A549 (cell line): Measurements from ENCODE around the gene NMNAT2. TPM values are rescaled to one million over a fixed set of nuclear protein-coding genes. Genes with fewer than 3 reads are reported as not detected.

Source experiments
- ATAC-seq, 2 experiments: fragments of 200-7000 bp in 1 of 2; fragments of >200 bp in 1 of 2; cut with Nextera tagmentation in 1 of 2; cut with Tn5 transposase in 1 of 2; 3 replicates each; pipeline versions ENCODE4 v1.8.0 to v1.9.1; 2018 to 2020; ENCODE audit warnings: mild to moderate bottlenecking in 1 of 2, moderate library complexity in 1 of 2
- CTCF ChIA-PET: fragments of 300-600 bp; sonication (Branson Sonifier 250); formaldehyde crosslinking; extraction: SDS; loops from one replicate; lab custom pipeline; 2021; ENCODE audit warnings: antibody characterized with exemption, inconsistent platforms; lab: Yijun Ruan, JAX
- POLR2A ChIA-PET: fragments of 350-600 bp; formaldehyde crosslinking; extraction: SDS; loops from one replicate; lab custom pipeline; 2021; ENCODE audit warnings: antibody characterized with exemption, inconsistent platforms; lab: Yijun Ruan, JAX
- DNase-seq, 2 experiments: peaks; one replicate each; pipeline versions ENCODE4 v3.0.0 to v3.0.0-alpha.2; 2011 to 2016; ENCODE audit warnings: low read depth in 1 of 2, low spot score in 1 of 2
- FAIRE-seq: peaks from 2 replicates; lab custom pipeline; 2011; peaks lifted over from hg19 to GRCh38; lab: Jason Lieb, UNC
- H3K27ac ChIP-seq, 2 experiments: fragments of >200 bp; sonication (Bioruptor Twin); formaldehyde crosslinking; 3 replicates each; pipeline ENCODE4 v1.5.1; 2016 to 2017
- H3K4me1 ChIP-seq: fragments of >200 bp; sonication (Bioruptor Twin); formaldehyde crosslinking; 3 replicates; pipeline ENCODE4 v1.6.1; 2016
- H3K4me2 ChIP-seq: fragments of >200 bp; sonication (Bioruptor Twin); formaldehyde crosslinking; 3 replicates; pipeline ENCODE4 v1.6.1; 2016
- H3K4me3 ChIP-seq: fragments of >200 bp; sonication (Bioruptor Twin); formaldehyde crosslinking; 3 replicates; pipeline ENCODE4 v1.5.1; 2016
- H3K9me3 ChIP-seq: fragments of >200 bp; sonication (Bioruptor Twin); formaldehyde crosslinking; 3 replicates; pipeline ENCODE4 v1.6.1; 2016
- BCL3 ChIP-seq: fragments of >200 bp; sonication (Bioruptor Twin); formaldehyde crosslinking; IDR thresholded peaks from 3 replicates; pipeline ENCODE4 v1.6.1; 2016
- CEBPB ChIP-seq, 2 experiments: fragments of >200 bp in 1 of 2; sonication (Bioruptor Twin) in 1 of 2; formaldehyde crosslinking in 1 of 2; IDR thresholded peaks; 2 replicates each; pipeline ENCODE4 v1.6.1; 2012 to 2016
- CHD2 ChIP-seq: fragments of 150-350 bp; IDR thresholded peaks from 2 replicates; pipeline ENCODE4 v1.6.1; 2014; ENCODE audit warnings: low read length; ENCODE audit not compliant: partially characterized antibody
- CTCF ChIP-seq: fragments of >200 bp; sonication (Bioruptor Twin); formaldehyde crosslinking; IDR thresholded peaks from 3 replicates; pipeline ENCODE4 v1.5.1; 2016
- EHF ChIP-seq: fragments of 250-450 bp; sonication (Bioruptor Pico); IDR thresholded peaks from 2 replicates; pipeline ENCODE4 v1.5.0; 2020; ENCODE audit warnings: mild to moderate bottlenecking
- EHMT2 ChIP-seq: fragments of 200-600 bp; sonication (generic); IDR thresholded peaks from 2 replicates; pipeline ENCODE4 v1.6.1; 2016; ENCODE audit warnings: antibody characterized with exemption, low read depth, mild to moderate bottlenecking, moderate library complexity
- GATA3 ChIP-seq: IDR thresholded peaks from 2 replicates; pipeline ENCODE4 v1.6.1; 2012; ENCODE audit warnings: borderline replicate concordance
- HEYL ChIP-seq: fragments of 250-450 bp; sonication (Bioruptor Pico); IDR thresholded peaks from 2 replicates; pipeline ENCODE4 v1.8.0; 2021; ENCODE audit warnings: mild to moderate bottlenecking, moderate library complexity
- HOXB5 ChIP-seq: fragments of 250-450 bp; sonication (Bioruptor Pico); IDR thresholded peaks from 2 replicates; pipeline ENCODE4 v1.5.0; 2020; ENCODE audit warnings: mild to moderate bottlenecking, moderate library complexity
- JUN ChIP-seq, 2 experiments: fragments of >200 bp; sonication (Bioruptor Twin); formaldehyde crosslinking; IDR thresholded peaks; 2 replicates in 1 of 2; 3 replicates in 1 of 2; pipeline ENCODE4 v1.6.1; 2016 to 2017
- KDM5A ChIP-seq: fragments of 200-600 bp; sonication (generic); IDR thresholded peaks from 2 replicates; pipeline ENCODE4 v1.6.1; 2016; ENCODE audit warnings: antibody characterized with exemption, mild to moderate bottlenecking
- MAFK ChIP-seq: fragments of 450-650 bp; IDR thresholded peaks from 2 replicates; pipeline ENCODE4 v1.6.1; 2014; ENCODE audit not compliant: partially characterized antibody
- MAX ChIP-seq: IDR thresholded peaks from 2 replicates; pipeline ENCODE4 v1.6.1; 2012
- MAZ ChIP-seq: fragments of 150-350 bp; IDR thresholded peaks from 2 replicates; pipeline ENCODE4 v1.6.1; 2014; ENCODE audit warnings: antibody characterized with exemption, low read depth, low read length, borderline replicate concordance
- MYC ChIP-seq: IDR thresholded peaks from 2 replicates; pipeline ENCODE4 v1.6.1; 2012; ENCODE audit warnings: mild to moderate bottlenecking, inconsistent platforms, low read length, improper control_type of control experiment, borderline replicate concordance
- NFE2L2 ChIP-seq: fragments of 150-350 bp; conservative IDR thresholded peaks from 2 replicates; pipeline ENCODE4 v1.6.1; 2014; ENCODE audit warnings: low read length
- NR3C1 ChIP-seq: fragments of >200 bp; sonication (Bioruptor Twin); formaldehyde crosslinking; IDR thresholded peaks from 3 replicates; pipeline ENCODE4 v1.6.1; 2017
- PBX3 ChIP-seq: IDR thresholded peaks from 2 replicates; pipeline ENCODE4 v1.6.1; 2012
- POLR2AphosphoS2 ChIP-seq: conservative IDR thresholded peaks from 2 replicates; pipeline ENCODE4 v1.6.1; 2012; ENCODE audit warnings: low read length, improper control_type of control experiment, inconsistent platforms
- RAD21 ChIP-seq, 2 experiments: fragments of >200 bp in 1 of 2; sonication (Bioruptor Twin) in 1 of 2; formaldehyde crosslinking in 1 of 2; IDR thresholded peaks in 1 of 2; conservative IDR thresholded peaks in 1 of 2; 2 replicates in 1 of 2; 3 replicates in 1 of 2; pipeline ENCODE4 v1.6.1; 2012 to 2018; ENCODE audit warnings: inconsistent platforms in 1 of 2
- RCOR1 ChIP-seq: fragments of 150-350 bp; IDR thresholded peaks from 2 replicates; pipeline ENCODE4 v1.6.1; 2014; ENCODE audit warnings: antibody characterized with exemption, low read length, low read depth
- REST ChIP-seq: fragments of 200-600 bp; sonication (generic); IDR thresholded peaks from 2 replicates; pipeline ENCODE4 v1.6.1; 2016; ENCODE audit warnings: antibody characterized with exemption, mild to moderate bottlenecking, moderate library complexity
- RFX5 ChIP-seq: fragments of 450-650 bp; IDR thresholded peaks from 2 replicates; pipeline ENCODE4 v1.7.1; 2014; ENCODE audit warnings: antibody characterized with exemption, mild to moderate bottlenecking, moderate library complexity
- SMC3 ChIP-seq: fragments of >200 bp; sonication (Bioruptor Twin); formaldehyde crosslinking; IDR thresholded peaks from 3 replicates; pipeline ENCODE4 v1.6.1; 2018; ENCODE audit warnings: inconsistent platforms
- TP53 ChIP-seq: fragments of 250-450 bp; sonication (Bioruptor Pico); IDR thresholded peaks from 2 replicates; pipeline ENCODE4 v1.5.0; 2021; ENCODE audit warnings: mild to moderate bottlenecking, moderate library complexity
- ZFP36 ChIP-seq: fragments of 450-650 bp; IDR thresholded peaks from 2 replicates; pipeline ENCODE4 v1.6.1; 2014; ENCODE audit warnings: borderline replicate concordance; ENCODE audit not compliant: partially characterized antibody
- ZNF302 ChIP-seq: fragments of 250-450 bp; sonication (Bioruptor Pico); IDR thresholded peaks from 2 replicates; pipeline ENCODE4 v1.9.0; 2021; ENCODE audit warnings: inconsistent platforms, mild to moderate bottlenecking, moderate library complexity
- WGBS: methylation state at CpG from one replicate; pipeline ENCODE4 v1.1.6; 2017; ENCODE audit errors: missing lambda C conversion rate; 5-methylcytosine and 5-hydroxymethylcytosine counted together
- polyA plus RNA-seq, 4 experiments: library from polyadenylated mRNA; depleted of rRNA in 3 of 4; stranded (reverse); fragments of >200 nt; fragmentation: RNase III in 1 of 4; extraction: RNeasy Plus Mini Kit Qiagen cat#74134 plus additional on column Dnase treatment in 1 of 4; gene quantifications; 2 replicates in 3 of 4; 3 replicates in 1 of 4; pipeline ENCODE4 v1.2.3, GENCODE V29; 2011 to 2017

The NMNAT2 gene
- polyA plus RNA-seq, 2 of the 4 experiments (the other 2 are of a cell fraction) = 0.16 to 0.63 TPM

- Histone ChIP-seq H3K4me3 (peak overlapping the region; percentile 54; the same call in 2 of the 3 replicates), H3K4me2 (peak overlapping the region; percentile 98), H3K27ac (no peak overlapping the region), H3K4me1 (peaks cover 13% of the 10 kb centered on the region), H3K9me3 (no peaks in the 10 kb centered on the region)
- no peak for DNase-seq
- POLR2A ChIA-PET = no interaction called here
- no peak for FAIRE-seq
- whole genome bisulfite sequencing = 87% methylated on average over 6 of the region's 6 CpGs
- no peak for ATAC-seq
- TF ChIP-seq CTCF = no peak
- TF ChIP-seq EHF = no peak
- TF ChIP-seq SMC3 = no peak
- no peak for TF ChIP-seq RFX5
- no peak for TF ChIP-seq RCOR1
- no peak for TF ChIP-seq HEYL (CRISPR knock-in tag)
- TF ChIP-seq TP53 = no peak
- no peak for TF ChIP-seq KDM5A
- no peak for TF ChIP-seq CHD2
- no peak for TF ChIP-seq ZNF302 (CRISPR knock-in tag)
- TF ChIP-seq GATA3 = no peak
- no peak for TF ChIP-seq REST
- CTCF ChIA-PET = interaction anchor here (1.2 to 2.3 kb wide), 2 partner anchors 13 to 46 kb away, joined by 3 to 6 read pairs; no protein-coding TSS in a partner anchor
These were observed 516 bp upstream of the NMNAT2 start for GRCh38 chr1:183418696-183419095.

- ATAC-seq (peak; percentile 70 to 84; a peak in 5 of 6 replicates), DNase-seq (peak; percentile 31 to 35), FAIRE-seq (no peak)
- Histone ChIP-seq H3K4me1 (peaks cover 13% of the 10 kb centered on the region), H3K27ac (no peak overlapping the region), H3K4me2 (peak overlapping the region; percentile 98), H3K4me3 (peak overlapping the region; percentile 54), H3K9me3 (no peaks in the 10 kb centered on the region)
- POLR2A ChIA-PET = no interaction called here
- CTCF ChIA-PET = interaction anchor here (0.8 to 1.3 kb wide), 2 partner anchors 16 to 66 kb away, joined by 3 read pairs; no protein-coding TSS in a partner anchor
- 69% methylated on average over 61 of the region's 69 CpGs for WGBS
- TF ChIP-seq TP53 = no peak
- TF ChIP-seq MAZ = no peak
- TF ChIP-seq POLR2AphosphoS2 = no peak
- no peak for TF ChIP-seq GATA3
- no peak for TF ChIP-seq PBX3
- no peak for TF ChIP-seq MAFK
- TF ChIP-seq MAX = 0 out of 2 replicates have a peak, but pooled peaks have one; percentile 27
- TF ChIP-seq HOXB5 (CRISPR knock-in tag) = no peak
- no peak for TF ChIP-seq HEYL (CRISPR knock-in tag)
- TF ChIP-seq MYC = no peak
- TF ChIP-seq SMC3 = no peak
- TF ChIP-seq JUN (IDR thresholded peaks at IDR 0.05) = no peak
- TF ChIP-seq NFE2L2 = no peak
- TF ChIP-seq NR3C1 = no peak
- peak; percentile 37; the same call in 1 of the 2 replicates for TF ChIP-seq EHMT2
- TF ChIP-seq RAD21 (conservative IDR thresholded peaks at IDR 0.05 in 1 of 2, IDR thresholded peaks at IDR 0.05 in 1 of 2) = no peak
- no peak for TF ChIP-seq ZFP36
- no peak for TF ChIP-seq KDM5A
- no peak for TF ChIP-seq CEBPB (IDR thresholded peaks at IDR 0.05)
- no peak for TF ChIP-seq BCL3
These were observed 1.1 kb downstream of the NMNAT2 start for GRCh38 chr1:183416850-183417771.
